ENCODE measurements around the gene PLD3. TPM values are rescaled to one million over a fixed set of nuclear protein-coding genes. Genes with fewer than 3 reads are reported as not detected.

PLD3 gene
- total and polyA plus RNA-seq, 3 donors from 2014 or later = 219 to 533 (median 277) TPM

GRCh38 chr19:40424637-40425449 is 76.3 kb downstream of the PLD3 start:
- Histone ChIP-seq H3K27me3 (no peaks in the 10 kb centered on the region), H3K27ac (peak overlapping the region; percentile 97 to 100), H3K4me3 (peak overlapping the region; percentile 85 to 96), H3K4me1 (peaks cover 17% of the 10 kb centered on the region), H3K36me3 (ENCODE audit: low read depth, missing control alignments) (no peaks in the 10 kb centered on the region), H3K9me3 (no peaks in the 10 kb centered on the region)
- no peak for TF ChIP-seq POLR2A (IDR thresholded peaks at IDR 0.05)
- TF ChIP-seq CTCF (IDR thresholded peaks at IDR 0.05) = no peak
- DNase-seq = peak; percentile 46
- WGBS, 2 donors = 1 to 2% methylated on average over 16 to 20 of the region's 28 CpGs
- intact Hi-C loops (cut with DNase I; ENCODE audit: low total_unique reads) = no loop called here

- intact Hi-C loops (cut with DNase I; ENCODE audit: low total_unique reads) = no loop called here
- WGBS, 2 donors = 0 to 2% methylated on average over 5 to 74 of the region's 75 CpGs
Observed at GRCh38 chr19:40425450-40426287, 77.2 kb downstream of the PLD3 start, which contains the start of gene SERTAD1. SERTAD1 (minus strand) TSS chr19:40425992; CDS start chr19:40423546, 2,446 bp downstream.

More at GRCh38 chr19:40425450-40426287, 77.2 kb downstream of the PLD3 start, which contains the start of gene SERTAD1:
- Histone ChIP-seq H3K9me3 (no peaks in the 10 kb centered on the region), H3K36me3 (ENCODE audit: low read depth, missing control alignments) (no peaks in the 10 kb centered on the region), H3K4me3 (peak within 1 kb of the TSS; percentile 85 to 96), H3K4me1 (peaks cover 17% of the 10 kb centered on the region), H3K27me3 (no peaks in the 10 kb centered on the region), H3K27ac (peak within 1 kb of the TSS; percentile 97 to 100)
- TF ChIP-seq POLR2A (IDR thresholded peaks at IDR 0.05) (peak; percentile 96), CTCF (IDR thresholded peaks at IDR 0.05) (peak; percentile 79 to 88 (median 87))
- DNase-seq = peak; percentile 100

Small RNA genes lying within 50 kb of the gene (microRNA-seq; reads per million reads assigned to microRNA genes)
- 0 reads per million in 2 donors for gene MIR6796 (ENCODE audit: borderline number of aligned reads in 2 of 2, borderline replicate concordance in 1 of 2)

Small RNA genes lying within 50 kb of the gene (small RNA-seq; reads per million reads assigned to genes)
- 0 reads per million in 2 donors for gene MIR6796
- 0 reads per million in 2 donors for gene RF00019
- gene RNU6-945P = 0 reads per million in 2 donors

Other genes with a start within 250 kb of the PLD3 start
- 10 to 100 TPM; 23.8 to 35.0 TPM for gene MAP3K10, start 157.3 kb upstream of the PLD3 start, total RNA-seq
- 23.1 TPM for gene MAP3K10, start 157.3 kb upstream of the PLD3 start, polyA plus RNA-seq (ENCODE audit: insufficient read depth, low read depth, low replicate concordance)
- under 1 TPM; 0.50 to 0.71 TPM for gene TTC9B, start 130.3 kb upstream of the PLD3 start, total RNA-seq
- gene TTC9B, start 130.3 kb upstream of the PLD3 start, polyA plus RNA-seq (ENCODE audit: insufficient read depth, low read depth, low replicate concordance) = 0.30 TPM
- 1 to 10 TPM; 1.2 to 2.3 TPM for gene CCNP, start 122.0 kb upstream of the PLD3 start, total RNA-seq
- gene CCNP, start 122.0 kb upstream of the PLD3 start, polyA plus RNA-seq (ENCODE audit: insufficient read depth, low read depth, low replicate concordance) = 0.74 TPM
- 100 to 1,000 TPM; 195 to 229 TPM for gene AKT2, start 63.4 kb upstream of the PLD3 start, total RNA-seq
- gene AKT2, start 63.4 kb upstream of the PLD3 start, polyA plus RNA-seq (ENCODE audit: insufficient read depth, low read depth, low replicate concordance) = 154 TPM
- gene C19orf47, start 298 bp upstream of the PLD3 start, total RNA-seq = 10 to 100 TPM; 48.9 to 57.1 TPM
- gene C19orf47, start 298 bp upstream of the PLD3 start, polyA plus RNA-seq (ENCODE audit: insufficient read depth, low read depth, low replicate concordance) = 62.2 TPM
- 10 to 100 TPM; 13.7 to 30.3 TPM for gene HIPK4, start 41.5 kb downstream of the PLD3 start, total RNA-seq
- gene HIPK4, start 41.5 kb downstream of the PLD3 start, polyA plus RNA-seq (ENCODE audit: insufficient read depth, low read depth, low replicate concordance) = 32.8 TPM
- gene PRX, start 64.7 kb downstream of the PLD3 start, total RNA-seq = 1 to 10 TPM; 4.9 to 5.1 TPM
- gene PRX, start 64.7 kb downstream of the PLD3 start, polyA plus RNA-seq (ENCODE audit: insufficient read depth, low read depth, low replicate concordance) = 3.6 TPM
- gene SERTAD1, start 77.3 kb downstream of the PLD3 start, total RNA-seq = 10 to 100 TPM in 1 of 2 donors, 1 to 10 TPM in 1; 8.6 to 10.9 TPM
- gene SERTAD1, start 77.3 kb downstream of the PLD3 start, polyA plus RNA-seq (ENCODE audit: insufficient read depth, low read depth, low replicate concordance) = 8.3 TPM
- 10 to 100 TPM; 24.3 to 33.9 TPM for gene SERTAD3, start 95.6 kb downstream of the PLD3 start, total RNA-seq
- gene SERTAD3, start 95.6 kb downstream of the PLD3 start, polyA plus RNA-seq (ENCODE audit: insufficient read depth, low read depth, low replicate concordance) = 22.4 TPM
- gene BLVRB, start 117.0 kb downstream of the PLD3 start, total RNA-seq = 10 to 100 TPM; 25.0 to 43.3 TPM
- gene BLVRB, start 117.0 kb downstream of the PLD3 start, polyA plus RNA-seq (ENCODE audit: insufficient read depth, low read depth, low replicate concordance) = 36.8 TPM
- 10 to 100 TPM; 18.3 to 27.9 TPM for gene SPTBN4, start 118.3 kb downstream of the PLD3 start, total RNA-seq
- 7.2 TPM for gene SPTBN4, start 118.3 kb downstream of the PLD3 start, polyA plus RNA-seq (ENCODE audit: insufficient read depth, low read depth, low replicate concordance)
- gene SHKBP1, start 228.2 kb downstream of the PLD3 start, total RNA-seq = 10 to 100 TPM; 35.6 to 56.3 TPM
- gene SHKBP1, start 228.2 kb downstream of the PLD3 start, polyA plus RNA-seq (ENCODE audit: insufficient read depth, low read depth, low replicate concordance) = 37.2 TPM